GM10248 (cell line): ENCODE results near the gene ABCF3.

Experiments
- CTCF ChIA-PET: fragments of 300-600 bp; sonication (Branson Sonifier 250); formaldehyde crosslinking; extraction: SDS; loops from one replicate; lab custom pipeline; 2021; ENCODE audit warnings: antibody characterized with exemption; lab: Yijun Ruan, JAX
- POLR2A ChIA-PET: fragments of 350-650 bp; sonication (Branson Sonifier 250); formaldehyde crosslinking; extraction: SDS; loops from one replicate; lab custom pipeline; 2020; ENCODE audit warnings: antibody characterized with exemption; lab: Yijun Ruan, JAX
- DNase-seq: peaks from one replicate; pipeline ENCODE4 v3.0.0; 2012; ENCODE audit errors: extremely low spot score
- TF ChIP-seq, protein P1 (sequence below): IDR thresholded peaks from 2 replicates; pipeline ENCODE4 v1.5.1; 2012; ENCODE audit warnings: mild to moderate bottlenecking, low read depth; ENCODE audit errors: extremely low read depth, missing control alignments, control extremely low read depth

ABCF3 gene

DNA sequence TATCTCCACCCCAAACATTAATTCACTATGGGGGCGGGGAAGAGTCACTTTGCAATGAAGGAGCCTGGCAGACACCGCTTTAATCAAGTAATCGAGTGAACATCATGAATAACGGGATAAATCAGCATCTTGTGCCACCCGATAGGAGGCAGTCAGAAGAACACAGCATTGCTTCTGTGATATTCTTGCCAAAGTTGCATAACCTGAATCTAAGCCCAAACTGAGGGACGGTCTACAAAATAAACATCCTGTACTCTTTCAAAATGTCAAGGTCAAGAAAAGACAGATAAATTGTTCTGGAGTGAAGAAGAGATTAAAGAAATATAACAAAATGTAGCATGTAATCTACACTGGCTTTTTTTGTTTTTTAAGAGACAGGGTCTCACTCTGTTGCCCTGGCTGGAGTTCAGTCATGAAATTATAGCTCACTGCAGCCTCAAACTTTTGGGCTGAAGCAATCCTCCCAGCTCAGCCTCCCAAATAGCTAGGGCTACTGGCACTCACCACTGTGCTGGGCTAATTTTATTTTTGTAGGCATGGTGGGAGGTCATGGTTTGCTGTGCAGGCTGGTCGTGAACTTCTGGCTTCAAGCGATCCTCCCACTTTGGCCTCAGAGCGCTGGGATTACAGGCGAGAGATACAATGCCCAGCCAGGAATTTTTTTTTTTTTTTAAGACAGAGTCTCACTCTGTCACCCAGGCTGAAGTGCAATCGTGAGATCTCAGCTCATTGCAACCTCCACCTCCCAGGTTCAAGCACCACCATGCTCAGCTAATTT, 23.3 kb downstream of the ABCF3 start:
- DNase-seq, result no peak
- ChIA-PET CTCF (interaction anchor here (17.3 kb wide), 1 partner anchor 18 kb away, joined by 160 read pairs; the partner anchor contains the start of gene VWA5B2), POLR2A (no interaction called here)
- TF ChIP-seq, protein P1, sequence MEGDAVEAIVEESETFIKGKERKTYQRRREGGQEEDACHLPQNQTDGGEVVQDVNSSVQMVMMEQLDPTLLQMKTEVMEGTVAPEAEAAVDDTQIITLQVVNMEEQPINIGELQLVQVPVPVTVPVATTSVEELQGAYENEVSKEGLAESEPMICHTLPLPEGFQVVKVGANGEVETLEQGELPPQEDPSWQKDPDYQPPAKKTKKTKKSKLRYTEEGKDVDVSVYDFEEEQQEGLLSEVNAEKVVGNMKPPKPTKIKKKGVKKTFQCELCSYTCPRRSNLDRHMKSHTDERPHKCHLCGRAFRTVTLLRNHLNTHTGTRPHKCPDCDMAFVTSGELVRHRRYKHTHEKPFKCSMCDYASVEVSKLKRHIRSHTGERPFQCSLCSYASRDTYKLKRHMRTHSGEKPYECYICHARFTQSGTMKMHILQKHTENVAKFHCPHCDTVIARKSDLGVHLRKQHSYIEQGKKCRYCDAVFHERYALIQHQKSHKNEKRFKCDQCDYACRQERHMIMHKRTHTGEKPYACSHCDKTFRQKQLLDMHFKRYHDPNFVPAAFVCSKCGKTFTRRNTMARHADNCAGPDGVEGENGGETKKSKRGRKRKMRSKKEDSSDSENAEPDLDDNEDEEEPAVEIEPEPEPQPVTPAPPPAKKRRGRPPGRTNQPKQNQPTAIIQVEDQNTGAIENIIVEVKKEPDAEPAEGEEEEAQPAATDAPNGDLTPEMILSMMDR, result no peak

DNA sequence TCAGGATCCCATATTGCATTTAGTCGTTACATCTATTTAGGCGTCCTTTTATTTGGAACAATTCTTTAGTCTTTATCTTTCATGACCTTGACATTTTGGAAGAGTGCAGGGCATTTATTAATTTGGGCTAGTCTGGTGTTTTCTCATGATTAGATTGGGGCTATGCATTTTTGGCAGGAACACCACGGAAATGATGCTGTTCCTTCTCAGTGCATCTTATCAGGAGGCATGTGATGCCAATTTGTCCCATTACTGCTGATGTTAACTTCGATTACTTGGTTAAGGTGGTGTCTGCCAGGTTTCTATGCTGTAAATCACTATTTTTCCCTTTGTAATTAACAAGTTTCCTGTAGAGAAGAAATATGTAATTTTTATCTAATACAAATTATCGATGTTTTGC, 25.3 kb downstream of the ABCF3 start:
- TF ChIP-seq, protein P1, result no peak
- DNase-seq, result no peak
- POLR2A ChIA-PET, result no interaction called here
- CTCF ChIA-PET, result interaction anchor here (1.5 to 17.3 kb wide), 3 partner anchors 16 to 39 kb away, joined by 3 to 160 read pairs (median 4); partner anchors contain the start of genes EEF1AKMT4 and VWA5B2

DNA sequence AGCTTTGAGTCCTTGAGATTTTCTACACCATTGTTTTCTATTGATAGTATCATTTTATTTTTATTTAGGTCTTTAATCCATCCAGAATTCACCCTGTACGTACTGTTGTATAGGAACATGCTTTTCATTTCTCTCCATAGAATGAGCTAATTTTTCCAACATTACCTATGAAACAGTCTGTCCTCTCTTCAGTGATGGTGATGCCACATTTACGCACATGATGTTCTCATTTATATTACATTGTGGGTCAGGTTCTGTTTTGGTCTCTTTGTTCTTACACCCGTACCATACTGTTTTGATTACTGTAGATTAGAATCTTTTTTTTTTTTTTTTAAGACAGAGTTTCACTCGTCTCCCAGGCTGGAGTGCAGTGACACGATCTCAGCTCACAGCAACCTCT, 25.7 kb downstream of the ABCF3 start:
- DNase-seq, result no peak
- TF ChIP-seq, protein P1, result no peak
- ChIA-PET CTCF (interaction anchor here (1.8 to 17.3 kb wide), 2 partner anchors 15 to 30 kb away, joined by 4 to 160 read pairs; partner anchors contain the start of gene VWA5B2), POLR2A (no interaction called here)

DNA sequence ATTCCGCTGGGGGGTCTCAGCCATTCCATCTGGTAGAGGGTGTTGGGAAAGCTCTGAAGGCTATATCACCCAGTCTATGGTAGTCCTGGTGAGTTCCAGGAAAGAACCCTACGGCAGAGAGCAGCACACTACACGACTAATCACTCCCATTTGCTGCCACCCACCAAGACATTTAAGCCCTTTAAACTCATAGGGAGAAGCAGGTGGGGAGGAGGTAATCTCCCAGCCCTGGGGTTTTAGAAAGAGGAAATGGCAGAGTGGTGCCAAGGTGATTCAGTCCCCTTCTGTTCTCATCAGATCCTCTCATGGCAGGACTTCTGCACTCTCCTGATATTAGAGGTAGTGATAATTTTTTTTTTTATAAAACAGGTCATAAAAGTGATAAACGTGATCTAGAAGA, 32.8 kb downstream of the ABCF3 start:
- POLR2A ChIA-PET, result no interaction called here
- CTCF ChIA-PET, result interaction anchor here (17.3 kb wide), 1 partner anchor 8 kb away, joined by 160 read pairs; the partner anchor contains the start of gene VWA5B2
- TF ChIP-seq, protein P1, result no peak
- no peak for DNase-seq

DNA sequence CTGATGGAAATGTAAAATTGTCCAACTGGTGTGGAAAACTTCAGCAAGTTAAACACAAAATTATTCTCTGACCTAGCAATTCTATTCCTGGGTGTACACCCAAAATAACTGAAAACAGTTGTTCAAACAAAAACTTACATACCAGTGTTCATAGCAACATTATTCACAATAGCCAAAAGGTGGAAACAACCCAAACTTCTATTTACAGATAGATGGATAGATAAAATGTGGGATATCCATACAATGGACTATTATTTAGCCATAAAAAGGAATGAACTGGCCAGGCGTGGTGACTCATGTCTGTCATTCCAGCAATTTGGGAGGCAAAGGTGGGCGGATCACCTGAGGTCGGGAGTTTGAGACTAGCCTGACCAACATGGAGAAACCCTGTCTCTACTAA, 36.5 kb downstream of the ABCF3 start:
- no peak for DNase-seq
- POLR2A ChIA-PET, result no interaction called here
- CTCF ChIA-PET, result interaction anchor here (1.1 to 8.6 kb wide), 6 partner anchors 12 to 69 kb away, joined by 3 to 160 read pairs (median 4); partner anchors contain the start of gene EEF1AKMT4
- TF ChIP-seq, protein P1, result no peak

DNA sequence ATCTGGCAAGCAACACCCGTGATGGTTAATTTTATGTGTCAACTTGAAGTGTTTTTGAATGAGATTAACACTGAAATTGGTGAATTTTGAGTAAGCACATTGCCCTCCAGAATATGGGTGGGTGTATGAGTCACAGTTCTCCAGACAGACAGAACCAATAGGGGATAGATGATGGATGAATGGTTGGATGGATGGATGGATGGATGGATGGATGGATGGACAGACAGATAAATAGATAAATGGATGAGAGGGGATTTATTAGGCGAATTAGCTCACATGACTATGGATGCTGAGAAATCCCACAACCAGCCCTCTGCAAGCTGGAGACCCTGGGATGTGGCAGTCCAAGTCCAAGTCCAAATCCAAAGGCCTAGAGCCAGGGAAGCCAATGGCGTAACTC, 37.9 kb downstream of the ABCF3 start:
- DNase-seq, result no peak
- CTCF ChIA-PET, result interaction anchor here (8.6 kb wide), 1 partner anchor 13 kb away, joined by 160 read pairs; no protein-coding TSS in a partner anchor
- POLR2A ChIA-PET, result no interaction called here

More for the DNA sequence above, 37.9 kb downstream of the ABCF3 start:
- TF ChIP-seq, protein P1, result no peak
